ENCODE data around the gene PRKACA. TPM values are rescaled to one million over a fixed set of nuclear protein-coding genes. Genes with fewer than 3 reads are reported as not detected.

Gene PRKACA
- total RNA-seq, 2 donors from 2014 or later: 144 to 185 TPM

DNA sequence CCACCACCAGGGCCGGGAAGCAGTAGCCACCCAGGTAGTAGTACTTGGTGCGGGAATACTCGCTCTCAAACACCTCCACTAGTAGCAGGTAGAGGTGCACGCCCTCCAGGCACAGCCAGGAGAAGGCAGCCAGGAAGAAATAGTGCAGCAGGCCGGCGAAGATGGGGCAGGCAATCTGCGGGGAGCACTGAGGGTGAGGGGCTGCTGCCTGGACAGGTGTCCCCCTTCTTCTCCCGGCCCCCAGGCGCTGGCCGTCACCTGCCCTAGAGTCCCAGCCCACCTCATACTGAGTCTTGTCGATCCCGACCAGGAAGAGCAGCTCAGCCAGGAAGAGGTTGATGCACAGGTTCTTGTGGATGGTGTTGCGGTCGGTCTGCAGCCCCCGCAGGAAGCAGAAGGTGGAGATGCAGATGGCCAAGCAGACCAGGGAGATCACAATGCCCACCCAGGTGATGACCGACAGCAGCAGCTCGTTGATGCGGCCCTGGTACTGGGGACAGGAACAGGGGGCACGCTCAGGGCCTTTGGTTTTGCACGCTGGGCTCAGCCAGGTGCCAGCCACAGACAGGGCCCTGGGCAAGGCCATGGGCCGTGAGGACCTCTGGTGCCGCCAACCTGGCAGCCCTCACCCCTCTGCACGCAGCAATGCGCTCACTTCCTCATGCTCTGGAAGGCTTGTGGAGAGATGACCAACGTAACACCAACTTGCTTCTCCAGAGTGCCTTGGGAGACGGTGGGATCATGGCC is 39.6 kb upstream of the PRKACA start:
- Histone ChIP-seq H3K27me3 (no peaks in the 10 kb centered on the region), H3K9me3 (no peaks in the 10 kb centered on the region), H3K4me3 (no peak overlapping the region), H3K36me3 (peaks cover 41% of the 10 kb centered on the region), H3K27ac (no peak overlapping the region), H3K4me1 (no peaks in the 10 kb centered on the region)
- TF ChIP-seq, protein P1, sequence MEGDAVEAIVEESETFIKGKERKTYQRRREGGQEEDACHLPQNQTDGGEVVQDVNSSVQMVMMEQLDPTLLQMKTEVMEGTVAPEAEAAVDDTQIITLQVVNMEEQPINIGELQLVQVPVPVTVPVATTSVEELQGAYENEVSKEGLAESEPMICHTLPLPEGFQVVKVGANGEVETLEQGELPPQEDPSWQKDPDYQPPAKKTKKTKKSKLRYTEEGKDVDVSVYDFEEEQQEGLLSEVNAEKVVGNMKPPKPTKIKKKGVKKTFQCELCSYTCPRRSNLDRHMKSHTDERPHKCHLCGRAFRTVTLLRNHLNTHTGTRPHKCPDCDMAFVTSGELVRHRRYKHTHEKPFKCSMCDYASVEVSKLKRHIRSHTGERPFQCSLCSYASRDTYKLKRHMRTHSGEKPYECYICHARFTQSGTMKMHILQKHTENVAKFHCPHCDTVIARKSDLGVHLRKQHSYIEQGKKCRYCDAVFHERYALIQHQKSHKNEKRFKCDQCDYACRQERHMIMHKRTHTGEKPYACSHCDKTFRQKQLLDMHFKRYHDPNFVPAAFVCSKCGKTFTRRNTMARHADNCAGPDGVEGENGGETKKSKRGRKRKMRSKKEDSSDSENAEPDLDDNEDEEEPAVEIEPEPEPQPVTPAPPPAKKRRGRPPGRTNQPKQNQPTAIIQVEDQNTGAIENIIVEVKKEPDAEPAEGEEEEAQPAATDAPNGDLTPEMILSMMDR (IDR thresholded peaks at IDR 0.05): no peak
- DNase-seq (ENCODE audit: low spot score): no peak

DNA sequence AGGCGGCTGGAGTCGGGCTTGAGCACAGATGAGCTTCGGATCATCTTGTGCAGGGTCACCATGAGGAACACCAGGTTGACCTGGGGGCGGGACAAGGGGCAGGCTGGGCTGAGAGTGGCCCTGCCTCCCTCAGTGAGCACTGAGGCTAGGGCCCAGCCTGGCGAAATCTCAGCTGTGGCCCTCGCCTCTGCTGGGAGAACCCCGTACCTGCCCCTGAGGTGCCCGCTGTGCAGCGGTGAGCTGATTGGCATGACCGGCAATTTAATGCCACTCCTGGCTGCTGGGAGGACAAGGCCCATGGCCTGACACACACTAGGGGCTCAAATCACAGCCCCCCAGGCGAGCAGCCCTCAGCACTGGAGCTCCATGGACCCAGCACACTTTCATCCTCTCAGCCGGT is 38.6 kb upstream of the PRKACA start:
- Histone ChIP-seq H3K27me3 (no peaks in the 10 kb centered on the region), H3K9me3 (no peaks in the 10 kb centered on the region), H3K4me3 (no peak overlapping the region), H3K27ac (no peak overlapping the region), H3K36me3 (peaks cover 40% of the 10 kb centered on the region), H3K4me1 (no peaks in the 10 kb centered on the region)
- no peak for DNase-seq (ENCODE audit: low spot score)
- TF ChIP-seq, protein P1 (IDR thresholded peaks at IDR 0.05): no peak

DNA sequence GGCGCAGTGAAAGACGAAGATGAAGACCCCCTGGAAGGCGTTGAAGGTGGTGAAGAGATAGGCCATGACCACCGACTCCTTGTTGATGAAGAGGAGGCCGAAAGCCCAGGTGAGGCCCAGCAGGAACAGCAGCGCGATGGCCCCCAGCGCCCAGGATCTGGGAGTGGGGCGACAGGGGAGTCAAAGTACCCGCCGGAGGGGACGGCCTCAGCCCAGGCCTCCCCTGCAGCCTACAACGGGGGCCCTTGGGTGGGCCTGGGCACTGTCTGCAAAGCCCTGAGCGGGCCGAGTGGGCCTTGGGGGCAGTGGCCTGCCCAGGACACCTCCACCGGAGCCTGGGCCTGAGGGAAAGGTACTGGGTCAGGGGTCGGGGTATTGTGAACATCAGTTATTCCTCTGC is 37.8 kb upstream of the PRKACA start:
- no peak for DNase-seq (ENCODE audit: low spot score)
- H3K9me3 ChIP-seq: no peaks in the 10 kb centered on the region
- peaks cover 40% of the 10 kb centered on the region for H3K36me3 ChIP-seq

DNA sequence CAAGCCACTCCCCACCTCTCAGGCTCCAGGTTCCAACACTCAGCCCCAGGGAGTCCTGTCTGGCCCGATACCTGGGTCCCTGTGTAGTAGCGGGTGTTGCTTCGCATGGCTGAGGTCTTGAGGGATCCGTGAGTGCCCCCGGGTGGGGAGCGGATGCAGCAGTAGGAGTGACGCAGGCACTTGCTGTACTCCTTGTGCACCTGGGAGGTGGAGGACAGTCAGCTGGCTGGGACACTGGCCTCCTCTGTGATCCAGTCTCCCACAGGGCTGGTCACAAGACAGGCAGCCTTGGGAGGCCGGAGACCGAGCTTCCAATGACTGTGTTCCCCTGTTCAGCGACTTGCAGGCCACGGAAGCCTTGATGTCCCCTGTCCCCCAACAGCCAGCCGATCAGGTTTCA is 35.2 kb upstream of the PRKACA start:
- H3K36me3 ChIP-seq: peaks cover 30% of the 10 kb centered on the region

More for the DNA sequence above, 37.8 kb upstream of the PRKACA start:
- Histone ChIP-seq H3K4me1 (peaks cover 0 to 4% of the 10 kb centered on the region in 2 donors), H3K4me3 (no peak overlapping the region), H3K27ac (no peak overlapping the region), H3K27me3 (no peaks in the 10 kb centered on the region)
- TF ChIP-seq, protein P1 (IDR thresholded peaks at IDR 0.05): no peak

DNA sequence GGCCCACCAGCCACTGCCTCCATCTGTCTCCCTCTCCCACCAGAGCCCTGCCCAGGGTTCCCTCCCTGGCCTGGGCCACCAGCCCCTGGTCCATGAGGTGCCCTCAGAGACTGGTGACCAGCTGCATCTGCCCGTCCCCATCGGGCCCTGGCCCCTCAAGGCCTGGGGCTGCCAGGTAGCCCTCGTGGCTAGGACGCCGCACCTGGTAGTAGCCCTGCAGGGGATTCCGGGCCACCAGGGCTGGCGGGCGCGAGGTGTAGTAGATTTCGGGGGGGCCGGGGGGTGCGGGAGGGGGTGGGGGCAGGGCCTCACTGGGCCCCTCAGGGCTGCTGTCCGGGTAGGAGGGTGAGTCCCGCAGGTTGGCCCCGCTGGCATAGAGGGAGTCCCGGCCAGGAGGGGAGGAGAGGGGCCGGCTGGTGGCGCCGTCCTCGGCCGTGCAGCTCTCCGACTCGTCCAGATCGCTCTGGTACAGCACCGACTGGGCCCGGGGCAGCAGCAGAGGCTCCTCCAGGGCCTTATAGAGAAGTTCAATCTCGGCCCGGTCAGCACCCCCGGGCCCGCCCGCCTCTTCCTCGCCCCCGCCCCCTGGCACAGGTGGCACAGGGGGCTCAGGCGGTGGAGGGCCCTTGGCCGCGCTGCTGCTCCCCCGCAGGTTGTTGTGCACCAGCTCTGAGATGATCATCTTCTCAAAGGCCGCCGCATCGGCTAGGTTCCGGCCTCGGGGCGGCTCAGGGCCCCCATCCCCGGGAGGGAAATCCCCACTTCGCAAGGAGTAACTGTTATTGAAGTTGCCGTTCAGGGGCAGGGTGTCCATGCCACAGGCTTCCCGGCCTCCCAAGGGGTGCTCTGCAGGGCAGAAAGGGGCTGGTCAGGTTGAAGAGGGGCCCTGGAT is 33.5 kb upstream of the PRKACA start:
- Histone ChIP-seq H3K9me3 (no peaks in the 10 kb centered on the region), H3K27me3 (no peaks in the 10 kb centered on the region), H3K27ac (peak overlapping the region; percentile 62 to 67), H3K4me3 (no peak overlapping the region), H3K4me1 (peaks cover 0 to 27% of the 10 kb centered on the region in 2 donors), H3K36me3 (peaks cover 13% of the 10 kb centered on the region)
- TF ChIP-seq, protein P1 (IDR thresholded peaks at IDR 0.05): no peak
- no peak for DNase-seq (ENCODE audit: low spot score)

More for the DNA sequence above, 35.2 kb upstream of the PRKACA start:
- no peaks in the 10 kb centered on the region for H3K27me3 ChIP-seq
- H3K27ac ChIP-seq: no peak overlapping the region
- peaks cover 0 to 27% of the 10 kb centered on the region in 2 donors for H3K4me1 ChIP-seq
- H3K9me3 ChIP-seq: no peaks in the 10 kb centered on the region
- TF ChIP-seq, protein P1 (IDR thresholded peaks at IDR 0.05): no peak
- DNase-seq (ENCODE audit: low spot score): no peak
- H3K4me3 ChIP-seq: no peak overlapping the region
